GM19463 (cell line): ENCODE measurements around the gene FOXK1.
"Not testable (repeated sequence)": the region's sequence is repeated elsewhere in the genome, so short reads cannot be mapped to it uniquely, and the experiment has no call there.

Experiments used
- ATAC-seq: cut with Tn5 transposase; IDR thresholded peaks from one replicate; pipeline ENCODE4 v1.9.1; 2021; ENCODE audit warnings: mild to moderate bottlenecking, moderate library complexity; ENCODE audit not compliant: unreplicated experiment

FOXK1 gene

DNA sequence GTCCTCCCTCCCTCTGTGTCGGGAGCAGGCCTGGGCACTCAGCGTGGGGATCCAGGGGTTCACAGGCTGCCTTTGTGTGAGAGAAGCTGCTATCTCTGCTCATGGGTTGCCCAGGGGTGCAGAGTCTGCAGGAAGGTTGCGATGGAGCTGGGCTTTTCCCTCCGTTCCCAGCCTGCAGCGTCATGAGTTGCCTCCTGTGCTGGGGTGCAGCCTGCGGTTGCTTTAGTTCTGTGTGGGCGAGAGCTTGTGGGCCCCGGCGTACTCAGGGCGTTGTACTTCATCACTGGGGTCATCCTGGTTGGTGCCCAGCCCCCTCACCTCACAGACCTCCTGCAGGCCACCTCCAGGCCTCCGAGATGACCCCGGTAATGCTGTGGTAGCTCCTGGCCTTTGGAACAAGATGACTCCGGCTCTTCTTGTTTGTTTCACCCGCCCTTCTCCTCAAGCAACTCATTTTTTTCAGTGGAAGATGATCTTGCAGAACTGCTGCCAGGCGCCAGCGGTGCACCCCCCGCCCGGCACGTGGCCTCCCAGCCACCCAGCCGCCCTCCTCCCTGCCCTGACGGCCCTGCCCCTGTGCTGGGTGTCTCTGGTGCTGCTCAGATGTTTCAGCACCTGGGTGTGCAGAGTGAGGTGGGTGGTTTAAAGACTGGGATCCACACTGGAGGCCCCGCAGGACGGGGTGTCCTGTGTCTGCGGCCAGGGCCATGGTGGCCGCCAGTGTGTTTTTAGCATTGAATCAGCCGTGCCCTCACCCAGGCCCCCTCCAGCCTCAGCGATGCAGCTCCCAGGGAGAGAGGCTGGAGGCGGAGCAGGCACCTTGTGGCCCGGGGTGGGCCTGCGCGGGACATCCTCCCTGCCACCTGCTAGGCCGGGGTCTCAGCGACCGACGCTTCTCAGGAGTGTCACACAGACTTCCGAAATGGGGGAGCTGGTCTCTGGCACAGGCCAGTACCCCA lies 100.5 kb downstream of the FOXK1 start:
- ATAC-seq, result no peak

- no peak for ATAC-seq
These were observed 101.2 kb downstream of the FOXK1 start for GRCh38 chr7:4783292-4783652.

GRCh38 chr7:4783762-4784351 lies 101.8 kb downstream of the FOXK1 start:
- no peak for ATAC-seq

DNA sequence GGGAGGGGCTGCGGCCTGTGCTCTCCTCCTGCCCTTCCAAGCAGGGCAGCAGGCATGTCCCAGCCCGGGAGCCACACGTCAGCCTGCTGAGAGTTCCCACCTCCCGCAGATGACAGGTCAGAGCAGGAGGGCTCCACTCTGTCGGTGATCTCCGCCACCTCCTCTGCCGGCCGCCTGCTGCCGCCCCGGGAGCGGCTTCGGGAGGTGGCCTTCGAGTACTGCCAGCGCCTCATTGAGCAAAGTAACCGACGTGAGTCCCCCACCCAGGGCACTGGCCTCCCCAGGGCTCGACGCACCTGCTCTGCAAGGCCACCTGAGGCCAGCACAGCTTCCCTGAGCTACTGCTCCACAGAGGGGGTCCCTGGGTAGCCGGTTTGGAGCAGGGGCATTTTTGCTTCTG lies 102.7 kb downstream of the FOXK1 start:
- ATAC-seq, result no peak

GRCh38 chr7:4785371-4785770 lies 103.3 kb downstream of the FOXK1 start:
- ATAC-seq, result no peak

DNA sequence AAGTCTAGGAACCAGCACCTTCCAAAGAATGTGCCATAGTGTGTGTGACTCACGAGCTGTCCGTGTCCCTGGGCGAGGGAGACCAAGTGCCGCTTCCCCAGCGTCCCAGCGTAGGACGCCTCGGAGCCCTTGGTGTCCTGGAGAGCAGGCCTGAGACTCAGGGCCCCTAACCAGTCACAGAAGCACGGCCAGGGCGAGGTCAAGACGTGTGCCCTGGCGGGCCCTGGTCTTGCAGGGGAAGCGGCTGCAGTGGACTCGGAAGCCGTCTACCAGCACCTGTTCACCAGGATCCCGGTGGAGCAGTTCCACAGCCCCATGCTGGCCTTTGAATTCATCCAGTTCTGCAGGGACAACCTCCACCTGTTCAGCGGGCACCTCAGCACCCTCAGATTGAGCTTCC lies 103.9 kb downstream of the FOXK1 start:
- no peak for ATAC-seq

DNA sequence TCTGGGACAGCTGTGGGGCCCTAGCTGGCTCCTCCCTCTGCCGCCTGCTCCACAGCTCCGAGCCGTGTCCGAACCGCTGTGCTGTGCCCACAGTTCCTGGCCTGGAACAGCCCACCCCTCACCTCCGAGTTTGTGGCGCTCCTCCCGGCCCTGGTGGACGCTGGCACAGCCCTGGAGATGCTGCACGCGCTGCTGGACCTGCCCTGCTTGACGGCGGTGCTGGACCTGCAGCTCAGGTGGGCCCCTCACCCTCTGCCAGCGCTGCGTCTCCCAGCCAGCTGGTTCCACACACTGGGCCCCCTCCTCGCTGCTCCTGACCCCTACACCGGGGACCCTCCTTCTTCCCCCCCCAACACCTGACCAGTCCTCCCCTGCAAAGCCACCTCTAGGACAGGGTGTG lies 105.4 kb downstream of the FOXK1 start:
- no peak for ATAC-seq

DNA sequence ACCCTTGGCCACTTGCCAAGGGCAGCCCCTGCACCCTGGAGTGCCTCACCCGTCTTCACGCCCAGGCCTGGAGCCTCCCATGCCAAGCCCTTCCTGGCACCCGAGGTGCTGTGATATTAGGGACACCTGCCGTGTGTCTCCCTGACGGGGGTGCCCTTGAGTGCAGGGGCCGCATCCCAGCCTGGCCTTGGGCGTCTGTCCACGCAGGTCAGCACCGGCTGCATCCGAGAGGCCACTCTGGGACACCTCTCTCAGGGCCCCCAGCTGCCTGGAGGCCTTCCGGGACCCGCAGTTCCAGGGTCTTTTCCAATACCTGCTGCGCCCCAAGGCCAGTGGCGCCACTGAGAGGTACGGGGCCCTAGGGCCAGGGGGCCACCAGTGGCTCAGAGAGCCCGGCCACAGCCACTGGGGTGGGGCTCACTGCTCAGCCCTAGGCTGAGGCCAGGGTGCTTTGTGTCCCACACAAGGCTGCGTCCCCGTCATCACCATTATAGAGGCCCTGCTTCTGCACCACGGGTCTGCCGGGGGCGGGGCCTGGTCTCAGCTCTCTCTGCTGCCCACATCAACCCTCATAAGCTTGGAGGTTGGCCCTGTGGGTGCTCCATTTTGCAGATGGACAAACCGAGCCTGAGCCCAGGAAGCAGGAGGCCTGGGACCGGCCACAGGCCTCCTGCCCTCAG lies 106.0 kb downstream of the FOXK1 start:
- no peak for ATAC-seq

- ATAC-seq, result no peak
These were observed 106.6 kb downstream of the FOXK1 start for GRCh38 chr7:4788627-4789189.

GRCh38 chr7:4789194-4790077 lies 107.3 kb downstream of the FOXK1 start:
- no peak for ATAC-seq

GRCh38 chr7:4790078-4790465 lies 108.0 kb downstream of the FOXK1 start:
- no peak for ATAC-seq

DNA sequence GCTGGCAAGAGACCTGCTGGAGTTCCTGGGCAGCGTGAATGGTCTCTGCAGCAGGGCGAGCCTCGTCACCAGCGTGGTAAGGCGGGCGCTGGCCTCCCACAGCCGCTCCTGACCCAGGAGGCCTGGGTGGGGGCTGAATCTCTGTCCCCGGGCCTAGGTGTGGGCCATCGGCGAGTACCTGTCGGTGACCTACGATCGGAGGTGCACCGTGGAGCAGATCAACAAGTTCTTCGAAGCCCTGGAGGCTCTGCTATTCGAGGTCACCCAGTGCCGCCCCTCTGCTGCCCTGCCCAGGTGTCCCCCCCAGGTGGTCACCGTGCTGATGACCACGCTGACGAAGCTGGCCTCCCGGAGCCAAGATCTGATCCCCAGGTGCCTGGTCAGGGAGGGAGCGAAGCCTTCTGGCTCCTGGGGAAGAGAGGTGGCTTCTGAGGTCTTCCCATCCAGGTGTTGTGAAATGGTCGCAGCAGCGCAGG lies 108.5 kb downstream of the FOXK1 start:
- no peak for ATAC-seq

DNA sequence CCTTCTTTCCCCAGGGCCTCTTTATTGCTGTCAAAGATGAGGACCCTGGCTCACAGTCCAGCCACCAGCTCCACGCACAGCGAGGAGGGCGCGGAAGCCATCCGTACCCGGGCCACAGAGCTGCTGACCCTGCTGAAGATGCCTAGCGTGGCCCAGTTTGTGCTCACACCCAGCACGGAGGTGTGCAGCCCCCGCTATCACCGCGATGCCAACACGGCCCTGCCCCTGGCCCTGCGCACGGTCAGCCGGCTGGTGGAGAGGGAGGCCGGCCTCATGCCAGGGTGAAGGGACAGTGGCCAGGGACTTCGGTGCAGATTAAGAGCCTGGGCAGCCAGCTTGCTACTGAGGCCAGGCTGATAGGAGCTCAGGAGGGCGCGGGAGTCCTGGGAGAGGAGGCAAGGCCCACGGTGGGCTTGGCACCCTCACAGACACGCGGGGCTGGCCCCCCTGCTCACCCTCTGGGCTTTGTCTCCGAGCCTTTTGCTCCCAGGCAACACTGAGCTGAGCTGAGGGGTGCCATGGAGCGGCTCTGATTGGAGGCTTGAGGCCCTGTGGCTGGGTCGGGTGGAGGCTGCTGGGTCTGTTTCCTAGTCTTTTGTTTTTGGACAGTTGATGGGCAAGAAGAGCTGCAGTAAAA lies 109.1 kb downstream of the FOXK1 start:
- no peak for ATAC-seq

GRCh38 chr7:4791738-4792536 lies 109.8 kb downstream of the FOXK1 start:
- no peak for ATAC-seq

DNA sequence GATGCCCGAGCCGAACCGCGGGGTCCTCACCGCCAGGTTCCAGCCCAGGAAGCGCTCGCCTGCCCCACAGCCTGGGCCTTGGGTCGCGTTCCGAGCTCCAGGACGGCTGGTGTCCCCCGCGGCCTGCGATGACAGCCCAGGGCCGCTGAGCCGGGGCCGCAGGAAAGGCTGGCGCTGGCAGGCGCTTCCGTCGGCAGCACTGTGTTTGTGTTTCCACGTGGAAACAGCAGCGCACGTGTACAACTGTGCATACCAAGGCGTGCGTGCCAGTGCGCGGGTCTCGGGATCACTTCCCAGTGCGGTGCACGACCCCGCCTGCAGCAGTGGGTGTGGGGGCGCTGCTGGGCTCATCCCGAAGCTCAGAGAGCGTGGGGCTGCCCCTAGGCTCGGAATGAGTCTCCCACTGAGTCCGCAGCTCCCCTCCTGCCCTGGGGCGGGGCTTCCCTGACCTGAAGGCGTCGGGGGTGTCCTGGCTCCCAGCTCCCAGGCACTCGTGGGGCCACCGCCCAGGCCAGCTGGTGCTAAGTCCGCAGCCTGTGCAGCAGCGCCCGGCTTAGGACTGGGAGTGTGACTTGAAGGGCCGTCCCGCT lies 110.5 kb downstream of the FOXK1 start:
- no peak for ATAC-seq

GRCh38 chr7:4793385-4793993 lies 111.4 kb downstream of the FOXK1 start:
- not testable (repeated sequence) for ATAC-seq

GRCh38 chr7:4794171-4794570 lies 112.1 kb downstream of the FOXK1 start:
- not testable (repeated sequence) for ATAC-seq

DNA sequence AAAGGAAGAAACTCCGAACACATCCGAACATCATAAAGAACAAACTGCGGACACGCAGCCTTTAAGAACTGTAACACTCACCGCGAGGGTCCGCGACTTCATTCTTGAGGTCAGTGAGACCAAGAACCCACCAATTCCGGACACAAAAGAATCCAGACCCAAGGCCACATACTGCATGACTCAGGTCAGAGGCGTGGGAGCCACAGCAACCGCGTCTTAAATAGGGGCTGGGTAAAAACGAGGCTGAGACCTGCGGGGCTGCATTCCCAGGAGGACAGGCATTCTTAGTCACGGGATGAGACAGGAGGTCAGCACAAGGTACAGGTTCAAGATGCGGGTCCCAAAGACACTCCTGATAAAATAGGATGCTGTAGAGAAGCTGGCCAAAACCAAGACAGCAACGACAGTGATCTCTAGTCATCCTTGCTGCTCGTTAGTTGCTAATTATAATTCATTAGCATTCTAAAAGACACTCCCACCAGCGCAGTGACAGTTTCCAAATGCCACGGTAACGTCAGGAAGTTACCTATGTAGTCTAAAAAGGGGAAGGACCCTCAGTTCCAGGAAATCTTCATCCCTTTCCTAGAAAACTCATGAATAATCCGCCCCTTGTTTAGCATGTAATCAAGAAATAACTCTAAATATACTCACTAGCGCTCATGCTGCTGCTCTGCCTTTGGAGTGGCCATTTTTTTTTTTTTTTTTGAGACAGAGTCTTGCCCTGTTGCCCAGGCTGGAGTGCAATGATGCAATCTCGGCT lies 112.7 kb downstream of the FOXK1 start:
- no peak for ATAC-seq
